GM21576 (cell line): ENCODE measurements around the gene MAML3.

ENCODE experiments used
- ATAC-seq: cut with Tn5 transposase; IDR thresholded peaks from one replicate; pipeline ENCODE4 v1.9.1; 2021; ENCODE audit warnings: mild to moderate bottlenecking, moderate library complexity; ENCODE audit not compliant: unreplicated experiment

MAML3 gene

DNA sequence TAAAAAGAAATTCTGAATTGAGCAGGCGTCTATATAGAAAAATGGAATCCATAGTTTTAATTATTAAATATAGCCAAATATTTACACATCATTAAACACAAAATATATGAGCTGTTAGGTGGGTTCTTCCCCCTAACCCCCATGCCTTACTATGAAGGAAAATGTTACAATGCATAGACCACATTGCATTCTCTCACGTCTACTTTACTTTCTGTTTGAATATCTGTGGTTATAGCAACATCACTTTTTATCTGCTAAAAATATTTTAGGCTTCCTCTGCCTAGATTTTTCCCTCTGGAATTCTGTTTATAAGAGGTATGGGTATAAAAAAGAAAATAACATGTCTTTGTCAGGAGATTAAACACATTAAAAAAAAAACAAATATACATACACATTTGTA, 73.1 kb downstream of the MAML3 start:
- ATAC-seq: no peak

- ATAC-seq: no peak
Measured at GRCh38 chr4:140078366-140078765, 75.6 kb downstream of the MAML3 start.

DNA sequence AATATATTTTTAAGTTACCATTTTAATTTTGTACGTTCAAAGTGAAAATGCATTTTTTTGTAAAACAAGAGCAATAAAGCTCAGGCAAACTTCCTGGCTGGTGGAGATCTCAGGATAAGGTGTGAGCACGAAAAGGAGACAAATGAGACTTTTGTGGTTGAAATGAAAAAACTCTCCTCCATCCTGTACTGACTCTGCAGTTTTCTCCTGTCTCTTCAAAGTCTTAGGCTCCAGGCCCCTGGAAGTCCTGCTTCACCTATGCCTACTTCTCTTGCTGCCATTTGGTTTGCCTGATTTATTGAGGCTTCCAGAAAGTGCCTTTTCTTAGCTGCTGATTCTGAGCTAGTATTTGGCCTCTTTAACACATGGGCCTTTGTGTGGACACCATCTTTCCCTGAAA, 77.7 kb downstream of the MAML3 start:
- no peak for ATAC-seq

GRCh38 chr4:140071806-140072205, 82.2 kb downstream of the MAML3 start:
- peak; percentile 82 for ATAC-seq

DNA sequence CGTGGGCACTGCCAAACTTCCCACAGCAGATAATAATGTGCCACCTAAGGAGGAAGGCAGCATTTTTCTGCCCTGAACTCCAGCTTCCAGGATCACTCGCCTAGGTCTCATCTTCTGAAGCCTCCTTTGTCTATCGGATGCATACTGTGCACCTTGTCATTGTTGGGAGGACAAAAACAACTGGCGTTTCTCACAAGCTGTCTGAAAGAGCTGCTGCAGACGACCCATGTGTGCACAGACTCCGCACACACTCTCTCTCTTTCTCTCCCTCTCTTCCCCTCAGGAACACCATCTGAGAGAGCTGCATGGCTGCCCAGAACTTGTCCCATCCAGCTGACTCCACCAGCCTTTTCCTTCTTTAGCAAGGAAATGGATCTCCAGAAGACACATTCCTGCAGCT, 83.0 kb downstream of the MAML3 start:
- no peak for ATAC-seq

DNA sequence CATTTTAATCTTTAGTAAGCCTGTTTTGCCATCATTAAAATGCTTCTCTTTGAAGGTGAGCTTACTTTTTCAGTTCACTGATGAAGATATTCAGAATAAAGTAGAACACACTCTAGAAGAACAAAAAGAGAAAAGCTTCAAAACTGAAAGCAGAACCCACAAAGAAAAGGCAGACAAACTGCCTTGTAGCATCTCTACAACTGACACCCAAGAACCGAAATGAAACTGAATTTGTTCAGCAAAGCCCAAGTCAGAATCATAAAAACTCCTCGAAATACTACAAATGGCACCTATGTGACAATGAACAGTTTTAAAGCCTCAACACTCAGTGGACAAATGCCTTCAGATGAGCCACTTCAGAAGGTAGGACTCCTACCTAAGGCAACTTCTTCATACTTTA, 83.6 kb downstream of the MAML3 start:
- no peak for ATAC-seq

GRCh38 chr4:140069066-140069465, 84.9 kb downstream of the MAML3 start:
- no peak for ATAC-seq

GRCh38 chr4:140068271-140068670, 85.7 kb downstream of the MAML3 start:
- no peak for ATAC-seq

DNA sequence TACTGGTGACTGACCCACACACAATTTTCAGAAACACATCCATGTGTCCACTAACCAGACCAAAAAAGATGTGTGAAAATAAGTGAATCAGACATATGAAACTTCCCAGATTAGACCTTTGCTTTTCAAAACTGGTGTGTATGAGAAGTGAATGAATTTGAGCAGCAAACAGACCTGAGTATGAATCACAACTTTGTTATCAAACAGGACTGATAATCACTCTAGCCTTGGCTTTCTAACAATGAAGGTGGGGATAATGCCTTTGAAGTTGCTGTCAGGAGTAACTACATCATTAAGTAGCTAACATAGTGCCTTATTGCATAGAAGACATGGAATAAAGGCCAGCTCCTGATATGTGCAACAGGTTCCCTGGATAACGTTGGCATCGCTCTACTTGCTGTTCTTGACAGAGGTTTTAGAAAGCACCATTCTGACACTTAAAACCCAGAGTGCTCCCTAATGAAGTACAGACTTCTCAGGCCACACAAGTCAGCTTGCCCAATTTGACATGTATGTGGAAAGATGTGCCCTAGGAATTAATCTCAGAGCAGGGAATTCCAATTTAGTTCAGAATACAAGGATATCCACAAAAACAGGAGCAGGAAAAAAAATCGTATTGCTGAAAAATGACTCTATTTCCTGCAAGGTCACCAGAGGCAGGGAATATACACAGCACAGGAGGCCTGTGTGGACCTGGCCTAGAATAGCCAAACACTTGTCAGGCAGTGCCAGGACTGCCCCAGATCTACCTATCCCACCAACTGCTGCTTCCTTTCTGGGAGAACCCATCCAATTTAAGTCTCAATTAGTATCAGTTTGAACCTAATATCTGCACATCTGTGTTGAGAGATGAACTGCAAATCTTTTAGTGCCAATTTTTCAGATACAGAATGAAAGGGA, 87.7 kb downstream of the MAML3 start:
- no peak for ATAC-seq

- ATAC-seq: no peak
Measured at GRCh38 chr4:140065393-140065792, 88.6 kb downstream of the MAML3 start.

DNA sequence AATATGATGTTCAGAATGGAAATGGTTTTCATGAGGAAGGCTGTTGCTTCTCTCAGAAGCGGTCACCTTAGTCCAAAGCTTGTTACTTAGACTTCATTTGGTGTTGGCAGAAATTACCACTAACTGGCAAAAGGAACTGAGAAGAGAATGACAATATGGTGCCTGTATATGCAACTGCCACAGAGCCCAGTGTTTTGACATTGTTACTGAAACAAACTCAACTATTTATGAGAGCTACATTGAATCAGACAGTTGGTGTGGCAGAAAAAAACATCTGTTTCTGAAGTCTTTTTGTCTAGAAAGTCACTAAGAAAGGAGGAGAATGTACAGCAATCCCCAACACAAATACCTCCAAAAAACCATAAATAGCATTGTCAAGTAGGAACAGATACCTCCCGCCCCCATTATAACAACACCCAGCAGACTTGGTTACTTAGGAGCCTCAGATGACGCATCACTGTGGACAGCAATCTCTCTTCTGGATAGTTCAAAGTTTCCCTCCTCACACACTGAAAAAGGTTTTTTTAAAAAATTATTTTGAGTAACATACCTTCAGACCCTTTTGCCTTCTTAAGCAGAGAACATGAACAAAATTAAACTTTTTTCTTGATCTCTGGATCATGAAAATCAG, 92.2 kb downstream of the MAML3 start:
- ATAC-seq: no peak

DNA sequence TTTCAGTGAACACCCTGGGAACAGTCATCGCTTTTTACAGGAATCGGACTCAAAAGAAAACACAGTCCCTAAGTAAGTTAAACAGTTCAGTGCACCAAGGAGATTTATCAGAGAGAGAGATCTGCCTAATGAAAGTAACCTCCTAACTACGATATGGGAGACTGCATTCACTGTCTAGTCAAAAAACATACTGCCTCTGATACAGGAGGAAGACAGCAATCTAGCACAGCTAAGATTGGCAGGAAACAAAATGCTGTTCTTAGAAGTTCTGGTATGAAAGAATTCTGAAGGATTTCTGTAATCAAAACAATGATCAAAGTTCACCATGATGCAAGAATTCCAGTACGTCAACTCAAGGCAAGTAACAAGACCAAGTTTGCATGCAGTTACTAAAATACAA, 92.8 kb downstream of the MAML3 start:
- no peak for ATAC-seq

DNA sequence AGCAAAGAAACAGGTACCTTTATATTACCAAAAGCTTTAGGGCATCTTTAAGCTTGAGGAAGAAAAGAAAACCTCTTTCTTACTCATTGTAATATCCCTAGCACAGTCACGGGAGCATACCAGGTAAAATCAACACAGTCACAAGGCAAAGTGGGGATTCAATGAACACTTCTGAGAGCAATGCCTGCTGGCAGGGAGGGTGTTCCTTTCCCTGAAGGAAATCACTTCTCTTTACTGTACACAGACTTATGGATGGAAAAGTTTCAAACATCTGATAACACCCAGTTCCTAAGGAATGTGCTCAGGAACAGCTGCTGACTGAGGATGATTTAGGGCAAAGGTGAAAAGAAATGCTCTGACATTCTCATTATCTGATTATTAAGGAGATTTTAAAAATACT, 94.8 kb downstream of the MAML3 start:
- ATAC-seq: no peak

GRCh38 chr4:140057701-140058100, 96.3 kb downstream of the MAML3 start:
- no peak for ATAC-seq

DNA sequence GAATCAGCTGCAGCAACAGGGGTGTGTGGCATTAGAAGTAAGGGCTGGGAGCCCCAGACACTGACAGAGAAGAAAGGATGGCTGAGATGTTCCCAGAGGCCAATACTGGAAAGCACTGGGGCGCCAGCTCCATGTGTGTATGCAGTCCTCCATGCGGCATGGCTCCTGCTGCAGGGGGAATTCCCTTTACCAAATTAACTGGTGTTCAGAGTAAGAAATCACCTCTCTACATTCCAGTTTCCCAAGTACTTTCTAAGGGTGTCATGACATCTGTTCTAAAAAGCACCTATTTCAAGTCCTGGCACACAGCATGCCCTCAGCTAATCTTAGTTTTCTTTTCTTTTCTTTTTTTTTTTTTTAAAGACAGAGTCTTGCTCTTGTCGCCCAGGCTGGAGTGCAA, 98.0 kb downstream of the MAML3 start:
- no peak for ATAC-seq

- ATAC-seq: no peak
Measured at GRCh38 chr4:140054861-140055260, 99.1 kb downstream of the MAML3 start.

- ATAC-seq: no peak
Measured at GRCh38 chr4:140053185-140053584, 100.8 kb downstream of the MAML3 start.

DNA sequence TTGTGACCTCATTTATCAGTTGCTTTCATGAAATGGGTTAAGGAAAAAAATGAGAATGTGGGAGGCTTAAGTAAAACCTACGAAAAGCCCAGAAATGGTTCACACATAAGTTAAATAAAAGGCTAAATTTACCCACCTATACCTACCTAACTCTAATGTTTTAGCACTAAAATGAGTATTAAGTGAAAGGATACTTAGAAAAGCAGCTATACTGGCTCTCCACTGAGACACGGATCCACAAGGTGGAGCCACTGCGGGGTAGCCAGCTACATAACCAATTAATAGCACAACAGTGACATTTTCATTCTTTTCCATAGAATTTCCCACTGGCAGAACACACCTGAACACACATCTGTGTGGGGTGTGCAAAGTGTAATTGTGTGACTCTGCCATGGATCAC, 101.9 kb downstream of the MAML3 start:
- ATAC-seq: no peak

- no peak for ATAC-seq
Measured at GRCh38 chr4:140049849-140050637, 103.9 kb downstream of the MAML3 start.

- peak; percentile 62 for ATAC-seq
Measured at GRCh38 chr4:140049024-140049848, 104.7 kb downstream of the MAML3 start.
